NB4 (cell line): ENCODE results near the gene C2CD3.

ENCODE experiments used
- MYC ChIP-seq: IDR thresholded peaks from 2 replicates; pipeline ENCODE4 v1.6.1; 2011; ENCODE audit warnings: low read depth, low read length
- POLR2A ChIP-seq: IDR thresholded peaks from 2 replicates; pipeline ENCODE4 v1.6.1; 2011; ENCODE audit warnings: mild to moderate bottlenecking; ENCODE audit not compliant: insufficient read length; ENCODE audit errors: extremely low read depth
- TF ChIP-seq, protein P1 (sequence below): IDR thresholded peaks from one replicate; pipeline ENCODE4 v1.5.1; 2012; ENCODE audit warnings: low read depth, low read length
- TF ChIP-seq, protein P2 (sequence below): IDR thresholded peaks from 2 replicates; pipeline ENCODE4 v1.6.1; 2011; ENCODE audit warnings: low read depth, low read length

DNA sequence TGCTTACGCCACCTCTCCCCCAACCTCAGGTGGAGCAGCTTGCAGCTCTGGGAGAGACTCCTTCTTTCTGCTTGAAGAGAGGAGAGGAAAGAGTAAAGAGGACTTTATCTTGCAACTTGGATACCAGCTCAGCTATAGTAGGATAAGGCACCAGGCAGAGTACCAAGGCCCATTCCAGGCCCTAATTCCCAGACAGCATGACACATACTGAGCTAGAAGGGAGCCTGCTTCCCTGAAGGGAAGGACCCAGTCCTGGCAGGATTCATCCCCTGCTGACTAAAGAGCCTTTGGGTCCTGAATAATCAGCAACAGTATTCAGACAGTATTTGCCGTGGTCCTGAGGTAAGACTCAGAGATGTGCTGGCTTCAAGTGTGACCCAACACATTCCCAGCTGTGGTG lies 41.7 kb upstream of the C2CD3 start:
- TF ChIP-seq, protein P1, sequence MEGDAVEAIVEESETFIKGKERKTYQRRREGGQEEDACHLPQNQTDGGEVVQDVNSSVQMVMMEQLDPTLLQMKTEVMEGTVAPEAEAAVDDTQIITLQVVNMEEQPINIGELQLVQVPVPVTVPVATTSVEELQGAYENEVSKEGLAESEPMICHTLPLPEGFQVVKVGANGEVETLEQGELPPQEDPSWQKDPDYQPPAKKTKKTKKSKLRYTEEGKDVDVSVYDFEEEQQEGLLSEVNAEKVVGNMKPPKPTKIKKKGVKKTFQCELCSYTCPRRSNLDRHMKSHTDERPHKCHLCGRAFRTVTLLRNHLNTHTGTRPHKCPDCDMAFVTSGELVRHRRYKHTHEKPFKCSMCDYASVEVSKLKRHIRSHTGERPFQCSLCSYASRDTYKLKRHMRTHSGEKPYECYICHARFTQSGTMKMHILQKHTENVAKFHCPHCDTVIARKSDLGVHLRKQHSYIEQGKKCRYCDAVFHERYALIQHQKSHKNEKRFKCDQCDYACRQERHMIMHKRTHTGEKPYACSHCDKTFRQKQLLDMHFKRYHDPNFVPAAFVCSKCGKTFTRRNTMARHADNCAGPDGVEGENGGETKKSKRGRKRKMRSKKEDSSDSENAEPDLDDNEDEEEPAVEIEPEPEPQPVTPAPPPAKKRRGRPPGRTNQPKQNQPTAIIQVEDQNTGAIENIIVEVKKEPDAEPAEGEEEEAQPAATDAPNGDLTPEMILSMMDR = no peak
- no peak for TF ChIP-seq POLR2A
- TF ChIP-seq, protein P2, sequence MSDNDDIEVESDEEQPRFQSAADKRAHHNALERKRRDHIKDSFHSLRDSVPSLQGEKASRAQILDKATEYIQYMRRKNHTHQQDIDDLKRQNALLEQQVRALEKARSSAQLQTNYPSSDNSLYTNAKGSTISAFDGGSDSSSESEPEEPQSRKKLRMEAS = no peak
- TF ChIP-seq MYC = no peak
